SH-SY5Y (cell line): ENCODE results near the gene JHY.

Experiments used
- GATA2 ChIP-seq: IDR thresholded peaks from 2 replicates; pipeline ENCODE4 v1.6.1; 2011; ENCODE audit warnings: mild to moderate bottlenecking, low read depth, low read length
- GATA3 ChIP-seq: IDR thresholded peaks from 2 replicates; pipeline ENCODE4 v1.6.1; 2011; ENCODE audit warnings: low read depth, mild to moderate bottlenecking, low read length, moderate library complexity

- TF ChIP-seq GATA2 (no peak), GATA3 (no peak)
Measured at GRCh38 chr11:122979815-122980595, 97.4 kb downstream of the JHY start.
